HepG2 (cell line): ENCODE data around the gene DUSP2.

Source experiments
- CREB1 ChIP-seq, 2 experiments: fragments of 450-650 bp in 1 of 2; IDR thresholded peaks; 2 replicates each; pipeline ENCODE4 v1.6.1; 2016 to 2017; ENCODE audit warnings: control low read depth in 1 of 2, mild to moderate bottlenecking in 1 of 2, missing compliant biosample characterization in 1 of 2, missing genetic modification characterization in 1 of 2
- FOXM1 ChIP-seq: sonication (generic); formaldehyde crosslinking; IDR thresholded peaks from 2 replicates; pipeline ENCODE4 v1.5.0; 2020; ENCODE audit warnings: missing genetic modification reagents
- NFE2L1 ChIP-seq: sonication (generic); formaldehyde crosslinking; IDR thresholded peaks from 2 replicates; pipeline ENCODE4 v1.4.0; 2020; ENCODE audit warnings: missing genetic modification reagents, mild to moderate bottlenecking, borderline replicate concordance
- TAF1 ChIP-seq: sonication (generic); formaldehyde crosslinking; IDR thresholded peaks from 2 replicates; pipeline ENCODE4 v1.4.0; 2020; ENCODE audit warnings: missing genetic modification reagents
- ZNF24 ChIP-seq: fragments of 450-650 bp; IDR thresholded peaks from 2 replicates; pipeline ENCODE4 v1.6.1; 2017; ENCODE audit warnings: antibody characterized with exemption, mild to moderate bottlenecking
- ZNF317 ChIP-seq: sonication (generic); formaldehyde crosslinking; IDR thresholded peaks from 2 replicates; pipeline ENCODE4 v1.5.0; 2020; ENCODE audit warnings: mild to moderate bottlenecking, missing genetic modification reagents
- ZNF382 ChIP-seq: sonication (generic); formaldehyde crosslinking; IDR thresholded peaks from 2 replicates; pipeline ENCODE4 v1.5.0; 2020; ENCODE audit warnings: missing genetic modification reagents, mild to moderate bottlenecking, borderline replicate concordance
- ZSCAN31 ChIP-seq: sonication (generic); formaldehyde crosslinking; IDR thresholded peaks from 2 replicates; pipeline ENCODE4 v1.5.0; 2020; ENCODE audit warnings: low read depth, mild to moderate bottlenecking, missing genetic modification reagents
- TF ChIP-seq, protein P1 (sequence below): sonication (generic); formaldehyde crosslinking; IDR thresholded peaks from 2 replicates; pipeline ENCODE4 v1.4.0; 2020; ENCODE audit warnings: mild to moderate bottlenecking, missing genetic modification reagents

DNA sequence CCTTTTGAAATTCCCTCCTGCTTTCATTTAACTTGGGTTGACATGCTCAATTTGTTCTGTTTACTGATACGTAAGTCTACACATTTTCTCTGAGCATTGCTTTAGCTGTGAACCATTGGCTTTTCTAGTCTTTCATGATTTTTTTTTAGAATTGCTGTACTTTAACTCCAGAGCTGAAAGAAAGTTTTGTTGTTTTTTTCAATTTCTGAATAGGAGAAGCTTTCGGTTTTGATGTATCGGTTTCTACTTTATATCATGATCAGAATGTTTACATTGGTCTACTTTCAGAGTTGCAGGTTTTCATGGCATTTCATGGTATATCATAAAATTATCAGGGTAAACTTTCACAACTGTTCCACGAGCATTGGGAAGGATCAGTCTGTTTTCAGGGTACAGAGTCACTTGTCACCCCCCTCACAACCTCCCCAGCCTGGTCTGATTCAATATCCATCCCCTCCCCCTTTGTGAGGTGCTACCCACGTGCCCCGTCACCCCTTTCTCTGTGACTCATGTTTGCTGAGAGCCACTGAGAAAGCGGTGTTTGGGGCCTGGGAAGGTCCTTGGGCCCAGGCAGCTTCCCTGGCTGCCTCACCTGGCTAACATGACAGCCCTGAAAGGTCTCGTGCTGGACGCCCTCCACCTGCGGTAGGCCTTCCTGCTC is 14.0 kb downstream of the DUSP2 start:
- no peak for TF ChIP-seq ZSCAN31 (CRISPR knock-in tag)
- no peak for TF ChIP-seq CREB1 (IDR thresholded peaks at IDR 0.05)
- no peak for TF ChIP-seq CREB1 (CRISPR knock-in tag; IDR thresholded peaks at IDR 0.05)
- TF ChIP-seq TAF1 (CRISPR knock-in tag) = no peak
- no peak for TF ChIP-seq ZNF382 (CRISPR knock-in tag)
- TF ChIP-seq, protein P1, sequence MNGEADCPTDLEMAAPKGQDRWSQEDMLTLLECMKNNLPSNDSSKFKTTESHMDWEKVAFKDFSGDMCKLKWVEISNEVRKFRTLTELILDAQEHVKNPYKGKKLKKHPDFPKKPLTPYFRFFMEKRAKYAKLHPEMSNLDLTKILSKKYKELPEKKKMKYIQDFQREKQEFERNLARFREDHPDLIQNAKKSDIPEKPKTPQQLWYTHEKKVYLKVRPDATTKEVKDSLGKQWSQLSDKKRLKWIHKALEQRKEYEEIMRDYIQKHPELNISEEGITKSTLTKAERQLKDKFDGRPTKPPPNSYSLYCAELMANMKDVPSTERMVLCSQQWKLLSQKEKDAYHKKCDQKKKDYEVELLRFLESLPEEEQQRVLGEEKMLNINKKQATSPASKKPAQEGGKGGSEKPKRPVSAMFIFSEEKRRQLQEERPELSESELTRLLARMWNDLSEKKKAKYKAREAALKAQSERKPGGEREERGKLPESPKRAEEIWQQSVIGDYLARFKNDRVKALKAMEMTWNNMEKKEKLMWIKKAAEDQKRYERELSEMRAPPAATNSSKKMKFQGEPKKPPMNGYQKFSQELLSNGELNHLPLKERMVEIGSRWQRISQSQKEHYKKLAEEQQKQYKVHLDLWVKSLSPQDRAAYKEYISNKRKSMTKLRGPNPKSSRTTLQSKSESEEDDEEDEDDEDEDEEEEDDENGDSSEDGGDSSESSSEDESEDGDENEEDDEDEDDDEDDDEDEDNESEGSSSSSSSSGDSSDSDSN (CRISPR knock-in tag) = no peak
- TF ChIP-seq NFE2L1 (CRISPR knock-in tag) = no peak
- no peak for TF ChIP-seq FOXM1 (CRISPR knock-in tag)
- no peak for TF ChIP-seq ZNF24
- no peak for TF ChIP-seq ZNF317 (CRISPR knock-in tag)
